Superior temporal gyrus (tissue), 1 donor: ENCODE data around the gene ELMO3.
A peak's percentile ranks its signal among the peaks of the same experiment; 100 is the strongest.

Experiments used
- DNase-seq: peaks from one replicate; pipeline ENCODE4 v3.0.0-alpha.2; 2016; ENCODE audit errors: extremely low spot score

ELMO3 gene

DNA sequence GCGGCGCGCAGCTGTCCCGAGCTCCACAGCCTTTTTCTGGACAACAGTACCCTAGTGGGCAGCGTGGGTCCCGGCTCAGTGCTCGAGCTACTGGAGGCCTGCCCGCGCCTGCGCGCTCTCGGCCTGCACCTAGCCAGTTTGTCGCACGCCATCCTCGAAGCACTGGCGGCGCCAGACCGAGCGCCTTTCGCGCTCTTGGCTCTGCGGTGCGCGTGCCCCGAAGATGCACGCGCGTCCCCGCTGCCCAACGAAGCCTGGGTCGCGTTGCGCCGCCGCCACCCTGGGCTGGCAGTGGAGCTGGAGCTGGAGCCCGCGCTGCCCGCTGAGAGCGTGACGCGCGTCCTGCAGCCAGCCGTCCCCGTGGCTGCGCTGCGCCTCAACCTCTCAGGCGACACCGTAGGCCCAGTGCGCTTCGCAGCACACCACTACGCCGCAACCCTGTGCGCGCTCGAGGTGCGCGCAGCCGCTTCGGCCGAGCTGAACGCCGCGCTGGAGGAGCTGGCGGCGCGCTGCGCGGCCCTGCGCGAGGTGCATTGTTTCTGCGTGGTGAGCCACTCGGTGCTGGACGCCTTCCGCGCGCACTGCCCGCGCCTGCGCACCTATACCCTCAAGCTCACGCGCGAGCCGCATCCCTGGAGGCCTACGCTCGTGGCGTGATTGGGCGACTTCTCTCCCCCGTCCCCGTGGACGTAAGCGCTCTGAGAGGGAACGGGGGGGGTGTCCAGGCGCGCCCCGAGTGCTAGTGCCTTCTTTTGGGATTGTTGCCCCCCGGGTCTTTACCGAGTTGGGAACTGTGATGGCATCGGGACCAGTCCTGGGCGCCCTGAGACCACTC is 35.5 kb upstream of the ELMO3 start:
- peak; percentile 84 for DNase-seq

DNA sequence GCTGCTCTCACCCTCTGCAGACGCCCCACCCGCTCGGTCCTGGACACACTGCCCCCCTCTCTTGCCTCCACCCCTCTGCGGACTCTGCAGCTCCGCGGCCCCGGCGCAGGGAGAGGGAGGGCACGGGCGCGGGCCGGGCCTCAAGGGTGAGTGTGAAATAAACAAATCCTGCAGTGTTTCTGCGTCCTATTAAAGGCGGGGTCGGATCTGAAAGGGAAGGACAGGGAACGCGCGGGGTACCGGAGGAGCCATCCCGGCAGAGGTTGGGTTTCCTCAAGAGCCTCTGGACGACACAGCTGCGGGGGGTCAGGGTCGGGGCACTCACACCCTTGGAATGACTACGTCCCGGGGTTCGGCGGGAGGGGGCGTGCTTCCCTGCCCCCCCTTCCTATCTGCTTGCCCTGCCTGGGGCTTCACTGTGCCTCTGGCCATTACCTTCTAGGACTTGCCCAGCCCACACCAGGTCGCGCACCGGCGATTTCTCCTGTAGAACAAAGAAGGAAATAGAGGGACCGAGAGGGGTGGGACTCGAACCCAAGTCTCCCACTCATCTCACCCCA is 34.9 kb upstream of the ELMO3 start:
- DNase-seq = no peak

DNA sequence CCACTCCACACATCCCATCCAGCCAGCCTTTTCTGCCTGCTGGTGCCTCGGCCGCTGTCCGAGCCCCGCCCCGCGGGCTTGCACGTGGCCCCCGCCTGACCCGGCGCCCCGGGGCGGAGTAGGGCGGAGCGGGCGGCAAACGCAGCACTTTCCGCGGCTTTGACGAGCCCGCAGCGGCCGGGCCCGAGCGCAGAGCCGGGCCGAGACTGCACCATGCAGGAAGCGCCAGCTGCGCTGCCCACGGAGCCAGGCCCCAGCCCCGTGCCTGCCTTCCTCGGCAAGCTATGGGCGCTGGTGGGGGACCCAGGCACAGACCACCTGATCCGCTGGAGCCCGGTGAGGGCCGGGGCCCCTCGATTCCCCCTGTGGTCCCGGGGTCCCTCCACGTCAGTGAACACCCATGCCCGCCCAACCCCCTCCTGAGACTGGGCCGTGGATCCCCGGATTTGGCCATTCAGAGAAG is 34.3 kb upstream of the ELMO3 start, which contains the start of gene HSF4:
TSS of gene HSF4 (plus strand) at position 147 of the 463 bp plus-strand sequence. CDS start at position 214, 67 bp downstream.
- DNase-seq = peak; percentile 64

DNA sequence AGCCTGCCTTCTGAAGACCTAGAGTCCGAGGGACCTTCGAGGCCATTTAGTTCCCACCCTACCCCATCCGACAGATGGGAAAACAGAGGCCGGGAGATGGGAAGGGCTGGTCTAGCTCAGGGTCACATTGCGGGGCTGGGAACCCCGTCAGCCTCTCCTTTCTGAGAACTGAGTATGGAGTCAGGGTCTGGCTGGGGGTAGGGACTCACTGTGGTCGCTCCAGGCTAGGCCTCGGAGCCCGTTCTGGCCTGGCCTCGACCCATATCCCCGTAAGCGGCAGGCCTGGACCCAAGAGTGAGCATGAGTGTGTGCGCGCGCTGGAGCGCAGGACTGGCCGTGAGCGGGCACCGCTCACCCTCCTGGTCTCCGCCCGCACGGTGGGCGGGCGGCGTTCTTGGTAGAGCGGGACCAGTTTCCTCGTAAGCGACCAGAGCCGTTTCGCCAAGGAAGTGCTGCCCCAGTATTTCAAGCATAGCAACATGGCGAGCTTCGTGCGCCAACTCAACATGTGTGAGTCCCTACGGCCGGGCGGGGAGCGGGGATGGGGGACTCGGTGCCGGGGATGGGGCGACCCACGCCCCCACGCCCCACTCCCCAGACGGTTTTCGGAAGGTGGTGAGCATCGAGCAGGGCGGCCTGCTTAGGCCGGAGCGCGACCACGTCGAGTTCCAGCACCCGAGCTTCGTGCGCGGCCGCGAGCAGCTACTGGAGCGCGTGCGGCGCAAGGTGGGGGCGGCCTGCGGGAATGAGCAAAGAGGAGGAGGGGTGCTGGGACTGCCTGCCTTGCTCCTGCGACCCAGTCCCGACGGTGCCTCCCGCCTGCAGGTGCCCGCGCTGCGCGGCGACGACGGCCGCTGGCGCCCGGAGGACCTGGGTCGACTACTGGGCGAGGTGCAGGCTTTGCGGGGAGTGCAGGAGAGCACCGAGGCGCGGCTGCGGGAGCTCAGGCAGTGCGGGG is 33.5 kb upstream of the ELMO3 start:
- DNase-seq = no peak

DNA sequence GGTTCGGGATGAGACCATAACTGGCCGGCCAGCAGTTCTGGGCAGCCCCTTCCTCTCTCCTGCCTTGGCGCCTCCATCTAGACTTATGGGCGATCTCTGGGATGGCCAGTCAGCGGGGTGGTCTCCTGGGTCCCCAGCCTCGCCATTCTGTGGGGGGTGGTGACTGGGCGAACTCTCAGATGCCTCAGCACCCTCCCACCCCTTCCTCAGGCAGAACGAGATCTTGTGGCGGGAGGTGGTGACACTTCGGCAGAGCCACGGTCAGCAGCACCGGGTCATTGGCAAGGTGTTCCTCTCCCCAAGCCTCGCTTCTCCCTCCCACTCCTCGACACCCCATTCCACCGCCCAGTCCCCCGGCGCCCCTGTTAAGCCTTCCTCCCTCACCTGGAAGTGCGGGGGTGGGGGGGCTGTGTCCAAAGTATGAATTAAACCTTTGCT is 32.8 kb upstream of the ELMO3 start:
- no peak for DNase-seq

DNA sequence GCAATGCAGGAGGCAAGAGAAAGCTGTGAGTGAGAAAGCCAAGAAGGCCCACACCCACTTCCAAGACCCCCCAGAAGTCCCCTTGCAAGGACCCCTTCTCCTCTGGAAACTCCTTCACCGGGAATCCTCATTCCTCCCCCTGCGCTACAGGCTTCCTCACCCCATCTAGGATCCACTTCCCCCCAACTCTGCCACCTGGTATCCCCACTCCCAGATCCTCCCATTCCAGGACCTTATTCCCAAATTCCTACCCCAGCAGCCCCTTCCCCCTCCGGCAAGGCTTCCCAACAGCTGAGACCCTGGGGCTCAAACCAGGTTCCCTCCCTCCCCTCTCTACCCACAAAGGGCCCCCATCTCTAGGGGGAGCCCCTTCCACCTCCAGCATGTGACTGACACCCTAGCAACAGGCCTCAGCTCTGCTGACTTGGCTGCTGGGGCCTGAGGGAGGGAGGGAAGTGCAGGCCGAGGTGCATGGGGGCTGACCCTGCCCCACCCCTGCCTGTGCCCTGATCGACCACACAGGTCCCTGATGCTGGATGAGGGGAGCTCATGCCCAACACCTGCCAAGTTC is 32.2 kb upstream of the ELMO3 start:
- DNase-seq = no peak

DNA sequence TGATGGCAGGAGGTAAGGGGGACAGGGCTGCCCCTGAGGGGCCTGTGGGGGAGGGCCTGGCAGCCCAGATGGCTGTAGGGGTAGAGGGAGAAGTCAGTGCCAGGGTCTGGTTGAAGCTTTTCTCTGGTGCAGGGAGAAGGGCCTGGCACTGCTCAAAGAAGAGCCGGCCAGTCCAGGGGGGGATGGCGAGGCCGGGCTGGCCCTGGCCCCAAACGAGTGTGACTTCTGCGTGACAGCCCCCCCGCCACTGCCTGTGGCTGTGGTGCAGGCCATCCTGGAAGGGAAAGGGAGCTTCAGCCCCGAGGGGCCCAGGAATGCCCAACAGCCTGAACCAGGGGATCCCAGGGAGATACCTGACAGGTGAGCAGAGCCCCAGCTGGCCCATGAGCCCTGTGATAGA is 31.3 kb upstream of the ELMO3 start:
- no peak for DNase-seq

DNA sequence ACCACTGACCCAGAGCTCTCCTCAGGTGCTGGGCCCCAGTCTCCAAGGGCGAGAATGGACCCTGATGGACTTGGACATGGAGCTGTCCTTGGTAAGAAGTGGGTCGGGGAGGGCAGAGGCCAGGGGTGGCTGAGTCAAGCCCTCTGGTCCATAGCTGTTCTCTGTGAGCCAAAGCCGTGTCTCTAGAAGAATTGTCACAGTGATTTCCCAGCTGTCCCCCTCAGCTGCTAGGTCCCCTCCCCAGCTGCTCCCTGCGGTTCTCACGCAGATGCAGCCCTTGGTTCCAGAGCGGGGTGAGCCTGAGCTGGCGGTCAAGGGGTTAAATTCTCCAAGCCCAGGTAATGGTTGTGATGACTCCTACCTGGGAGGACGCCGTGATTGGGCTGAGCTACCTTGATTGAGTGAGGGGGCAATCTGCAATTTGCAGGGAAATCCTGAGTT is 29.9 kb upstream of the ELMO3 start:
- no peak for DNase-seq

DNA sequence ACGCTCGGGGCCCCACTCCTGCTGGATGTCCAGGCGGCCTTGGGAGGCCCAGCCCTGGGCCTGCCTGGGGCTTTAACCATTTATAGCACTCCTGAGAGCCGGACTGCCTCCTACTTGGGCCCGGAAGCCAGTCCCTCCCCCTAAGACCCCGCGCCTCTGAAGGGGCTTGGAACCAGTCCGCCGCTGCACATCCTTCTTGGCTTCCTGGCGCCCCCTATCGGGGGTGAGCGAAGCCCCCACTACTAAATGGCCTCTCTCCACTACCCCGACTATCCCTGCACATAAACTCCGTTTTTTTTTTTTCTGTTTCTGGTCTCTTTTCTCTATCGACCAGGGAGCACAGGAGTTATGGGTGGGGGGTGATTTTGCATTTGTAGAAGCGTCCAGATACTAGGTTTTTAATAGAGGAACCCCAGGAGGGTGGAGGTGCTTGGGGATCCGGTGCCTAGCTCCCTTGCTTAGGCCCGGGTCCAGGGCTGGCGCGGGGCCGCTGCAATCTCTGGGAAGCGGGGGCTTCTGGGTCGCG is 29.2 kb upstream of the ELMO3 start:
- DNase-seq = peak; percentile 49

DNA sequence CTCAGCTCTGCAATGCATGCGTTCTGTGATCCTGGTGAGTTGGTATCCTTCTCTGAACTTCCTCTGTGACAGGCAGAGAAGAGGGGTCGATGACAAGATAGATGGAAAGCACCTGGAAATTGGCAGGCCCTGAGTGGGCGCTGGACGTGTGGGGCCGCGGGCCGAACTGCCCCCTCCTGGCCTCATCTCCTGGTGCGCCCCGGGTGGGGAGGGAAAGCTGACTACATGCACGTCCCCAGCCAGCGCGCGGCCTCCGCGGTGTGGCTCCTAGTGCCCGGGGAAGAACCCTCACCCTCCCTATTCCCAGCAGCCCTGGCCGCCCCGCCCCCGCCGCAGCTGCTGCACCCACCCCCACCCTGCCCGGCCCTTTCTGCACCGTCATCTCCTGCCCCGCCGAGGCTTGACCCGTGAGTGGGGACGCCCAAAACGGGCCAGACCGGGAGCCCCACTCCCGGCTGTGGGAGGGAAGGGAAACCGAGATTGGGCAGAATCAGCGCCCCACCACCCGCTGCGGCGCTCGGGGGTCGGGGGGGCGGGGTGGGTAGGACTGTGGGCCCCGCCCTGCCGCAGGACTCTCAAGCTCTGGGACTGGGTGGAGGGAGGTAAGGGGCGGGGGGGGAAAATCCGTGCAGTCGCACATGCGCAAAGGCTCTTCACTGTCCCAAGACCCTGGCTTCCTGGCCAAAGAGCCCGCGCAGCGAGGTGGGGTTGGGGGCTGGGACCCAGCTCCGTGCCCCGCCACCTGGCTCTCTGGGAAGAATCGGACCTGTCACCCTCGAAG is 28.6 kb upstream of the ELMO3 start, which contains the start of gene NOL3:
TSS of gene NOL3 (plus strand) at position 371 of the 781 bp plus-strand sequence.
- DNase-seq = no peak

DNA sequence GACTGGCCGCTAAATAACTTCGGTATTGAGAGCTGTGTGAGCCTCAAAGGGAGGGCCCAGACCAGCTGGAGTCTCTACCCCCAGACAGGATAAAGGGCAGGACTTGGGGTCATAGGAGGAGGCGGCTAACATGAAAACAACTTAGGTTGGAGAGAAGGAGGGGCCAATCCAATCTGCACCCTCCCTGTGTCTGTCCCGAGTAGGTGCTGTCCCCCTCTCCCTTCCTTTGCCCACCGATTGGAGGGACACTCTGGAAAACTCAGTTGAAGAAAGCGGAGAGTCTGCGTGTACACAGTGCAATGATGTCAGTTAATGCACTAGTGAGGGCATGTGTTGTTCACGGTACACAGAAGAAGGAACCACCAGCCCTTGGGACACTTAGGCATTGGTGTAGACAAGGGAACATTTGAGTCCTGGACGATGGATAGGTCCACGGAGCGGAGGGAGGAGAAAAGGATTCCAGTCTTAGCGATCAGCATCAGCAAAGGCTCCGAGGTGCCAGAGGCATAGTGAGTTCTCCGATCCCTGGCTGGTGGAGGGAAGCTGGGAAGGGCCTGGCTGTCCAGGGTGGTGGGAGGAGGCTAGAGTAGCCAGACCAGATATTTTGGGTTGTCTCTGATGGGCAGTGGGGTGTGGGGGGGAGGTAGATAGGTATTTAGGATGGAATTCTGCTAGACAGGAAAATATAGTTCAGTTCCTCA is 27.8 kb upstream of the ELMO3 start:
- DNase-seq = no peak

DNA sequence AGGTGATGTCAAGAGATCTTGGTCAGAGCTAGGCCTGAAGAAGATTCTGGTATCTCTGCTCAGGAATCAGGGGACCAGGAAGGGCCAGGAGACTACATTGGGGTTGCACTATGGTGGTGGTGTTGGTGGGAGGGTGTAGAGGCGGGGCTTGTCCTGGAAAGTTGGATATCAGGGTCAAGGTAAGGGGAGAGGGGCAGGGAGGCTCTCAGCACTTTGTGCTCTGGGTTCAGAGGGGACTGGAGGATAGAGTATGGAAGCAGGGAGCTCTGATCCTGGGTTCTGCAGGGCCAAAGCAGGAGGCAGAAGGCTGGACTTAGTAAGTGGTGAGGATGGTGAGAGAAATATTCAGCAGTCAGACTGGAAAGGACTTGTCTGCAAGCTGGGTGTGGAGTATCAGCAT is 25.6 kb upstream of the ELMO3 start:
- DNase-seq = no peak

DNA sequence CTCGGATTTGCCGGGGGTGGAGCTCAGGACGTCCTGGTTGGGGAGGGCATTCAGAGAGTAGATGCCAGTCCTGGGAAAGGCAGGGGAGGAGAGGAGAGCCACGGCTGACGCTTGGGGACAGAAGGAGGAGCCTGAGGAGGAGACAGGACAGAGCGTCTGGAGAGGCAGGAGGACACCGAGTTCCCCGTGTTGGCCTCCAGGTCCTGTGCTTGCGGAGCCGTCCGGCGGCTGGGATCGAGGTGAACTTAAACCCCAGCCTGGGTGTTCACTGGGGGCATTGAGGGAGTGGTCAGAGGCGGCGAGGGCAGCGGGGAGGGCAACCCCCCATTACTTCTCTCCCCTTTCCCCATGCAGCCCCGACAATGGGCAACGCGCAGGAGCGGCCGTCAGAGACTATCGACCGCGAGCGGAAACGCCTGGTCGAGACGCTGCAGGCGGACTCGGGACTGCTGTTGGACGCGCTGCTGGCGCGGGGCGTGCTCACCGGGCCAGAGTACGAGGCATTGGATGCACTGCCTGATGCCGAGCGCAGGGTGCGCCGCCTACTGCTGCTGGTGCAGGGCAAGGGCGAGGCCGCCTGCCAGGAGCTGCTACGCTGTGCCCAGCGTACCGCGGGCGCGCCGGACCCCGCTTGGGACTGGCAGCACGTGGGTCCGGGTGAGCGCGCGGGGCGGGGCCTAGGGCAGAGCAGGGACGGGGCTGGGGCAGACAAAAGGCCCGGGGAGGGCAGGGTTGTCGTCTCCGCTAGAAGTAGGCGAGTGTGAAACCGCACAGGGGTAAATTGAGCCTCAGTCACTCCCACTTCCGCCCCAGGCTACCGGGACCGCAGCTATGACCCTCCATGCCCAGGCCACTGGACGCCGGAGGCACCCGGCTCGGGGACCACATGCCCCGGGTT is 24.9 kb upstream of the ELMO3 start:
- DNase-seq = peak; percentile 73

DNA sequence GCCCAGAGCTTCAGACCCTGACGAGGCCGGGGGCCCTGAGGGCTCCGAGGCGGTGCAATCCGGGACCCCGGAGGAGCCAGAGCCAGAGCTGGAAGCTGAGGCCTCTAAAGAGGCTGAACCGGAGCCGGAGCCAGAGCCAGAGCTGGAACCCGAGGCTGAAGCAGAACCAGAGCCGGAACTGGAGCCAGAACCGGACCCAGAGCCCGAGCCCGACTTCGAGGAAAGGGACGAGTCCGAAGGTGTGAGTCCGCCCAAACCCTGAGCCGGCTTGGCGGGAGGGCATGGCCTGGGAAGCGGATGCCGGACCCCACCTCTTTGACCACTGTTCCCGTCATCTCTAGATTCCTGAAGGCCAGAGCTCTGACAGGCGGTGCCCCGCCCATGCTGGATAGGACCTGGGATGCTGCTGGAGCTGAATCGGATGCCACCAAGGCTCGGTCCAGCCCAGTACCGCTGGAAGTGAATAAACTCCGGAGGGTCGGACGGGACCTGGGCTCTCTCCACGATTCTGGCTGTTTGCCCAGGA is 24.2 kb upstream of the ELMO3 start:
- DNase-seq = no peak

DNA sequence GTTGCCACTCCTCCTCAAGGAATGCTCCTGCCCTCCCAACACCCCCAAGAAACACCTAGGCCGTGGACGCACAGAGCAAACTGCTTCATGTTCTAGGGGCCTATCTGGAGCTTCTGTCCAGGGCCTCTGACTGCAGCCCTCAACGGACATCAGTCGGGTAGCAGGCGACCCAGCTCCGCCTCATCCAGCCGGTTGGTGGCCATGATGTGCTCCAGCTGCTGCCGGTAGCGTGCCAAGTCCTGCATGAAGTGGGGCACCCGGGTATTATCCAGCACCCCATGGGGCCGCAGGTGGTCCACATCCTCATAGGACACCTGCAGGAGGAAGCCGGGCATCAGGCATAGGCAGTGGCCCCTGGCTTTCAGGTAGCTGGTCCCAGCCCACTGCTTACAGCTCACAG is 22.3 kb upstream of the ELMO3 start:
- no peak for DNase-seq

DNA sequence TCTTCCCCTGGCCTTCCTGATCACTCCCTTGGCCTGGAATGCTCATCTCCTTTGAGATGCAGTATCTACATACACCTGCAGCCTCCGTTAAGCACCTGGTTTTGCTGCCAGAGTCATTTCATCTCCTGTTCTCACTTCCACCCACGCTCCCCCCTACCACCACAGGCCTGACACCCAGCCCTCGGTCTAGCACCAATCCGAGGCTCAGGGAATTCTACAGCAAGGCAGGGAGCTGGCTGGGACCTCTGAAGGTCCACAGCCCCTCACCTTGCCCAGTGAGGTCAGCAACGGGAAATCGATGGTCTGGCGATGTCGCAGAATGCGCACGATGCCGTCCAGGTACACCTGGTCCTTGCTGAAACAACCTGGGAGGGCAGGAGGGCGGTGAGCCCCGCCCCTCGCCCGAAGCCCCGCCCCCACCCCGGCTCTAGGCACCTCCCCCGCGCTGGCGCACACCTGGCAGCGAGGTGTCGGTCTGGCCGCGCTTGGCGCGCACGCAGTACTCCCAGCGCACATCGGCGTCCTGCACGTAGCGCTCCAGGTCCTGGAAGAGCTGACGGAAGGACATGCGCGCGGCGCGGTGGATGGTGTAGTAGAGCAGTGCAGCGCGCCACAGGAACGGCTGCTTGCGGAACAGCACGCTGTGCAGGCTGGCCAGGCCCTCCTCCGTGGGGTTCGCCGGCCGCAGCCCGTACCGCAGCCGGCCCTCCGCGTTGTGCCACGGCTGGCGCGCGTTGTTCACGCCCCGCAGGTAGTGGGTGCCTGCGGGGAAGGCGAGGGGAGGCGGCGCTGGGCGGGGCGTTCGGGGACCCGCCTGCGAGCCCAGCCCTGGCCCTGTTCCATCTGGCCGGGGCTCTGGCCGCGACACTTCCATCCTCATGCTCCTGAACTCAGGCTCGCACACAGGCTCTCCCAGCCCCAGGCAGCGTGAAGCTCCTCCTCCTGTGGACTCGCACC is 20.9 kb upstream of the ELMO3 start:
- no peak for DNase-seq

DNA sequence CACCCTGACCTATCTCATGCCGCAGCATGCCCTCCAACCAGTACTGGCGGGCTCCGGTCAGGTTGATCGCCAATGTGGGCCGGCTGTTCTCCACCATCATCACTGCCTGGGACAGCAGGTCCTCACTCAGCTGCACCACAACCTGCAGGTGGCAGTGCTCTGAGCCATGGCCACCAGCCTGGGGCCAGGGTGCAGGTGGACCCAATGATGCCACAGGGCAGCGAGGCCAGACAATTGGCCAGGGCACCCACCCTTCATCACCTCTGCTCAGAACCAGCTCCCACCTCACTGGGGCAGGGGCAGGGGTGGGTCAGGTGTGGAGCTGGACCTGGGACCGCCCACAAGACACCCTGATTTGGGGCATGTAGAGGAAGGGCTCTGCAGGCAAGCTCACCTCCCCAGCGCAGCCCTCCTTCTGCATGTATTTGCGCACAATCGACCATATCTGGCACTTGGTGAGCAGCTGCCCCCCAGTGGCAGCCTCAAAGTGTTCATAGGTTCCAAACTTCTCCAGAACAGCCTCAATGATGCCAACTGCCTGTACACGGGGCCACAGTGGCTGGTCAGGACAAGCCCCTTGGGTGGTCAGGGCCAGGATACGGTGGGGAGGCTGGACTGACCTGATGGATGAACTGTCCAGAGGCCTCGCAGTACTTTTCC is 19.4 kb upstream of the ELMO3 start:
- DNase-seq = no peak
